ENCODE data around the gene BMP5.

Gene BMP5

DNA sequence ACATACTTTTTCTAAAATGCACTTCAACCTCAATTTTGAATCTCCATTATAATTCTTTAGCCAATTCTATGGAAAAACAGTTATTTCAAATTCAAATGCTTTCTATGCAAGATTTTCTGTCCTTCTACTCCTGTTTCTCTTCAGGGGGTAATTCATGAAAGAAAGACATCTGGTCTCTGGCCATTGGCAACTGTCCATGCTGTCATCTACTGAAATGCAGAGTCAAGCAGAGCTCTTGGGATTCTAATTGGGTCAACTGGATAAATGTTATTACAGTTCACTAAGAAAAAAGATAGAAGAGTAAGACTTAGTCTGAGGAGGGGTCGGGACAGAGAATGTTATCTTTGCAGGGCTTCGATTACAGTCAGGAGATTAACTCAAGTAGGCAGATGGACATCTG lies 22.0 kb upstream of the BMP5 start:
- Histone ChIP-seq H3K4me1 (ENCODE audit: control insufficient read depth, insufficient read depth, low read length) (no peaks in the 10 kb centered on the region), H3K4me3 (ENCODE audit: low read length) (no peak overlapping the region), H3K27me3 (ENCODE audit: control insufficient read depth, insufficient read depth, low read length) (no peaks in the 10 kb centered on the region), H3K9ac (ENCODE audit: low read length) (no peak overlapping the region), H3K27ac (ENCODE audit: low read depth, low read length) (no peak overlapping the region), H3K36me3 (ENCODE audit: control insufficient read depth, insufficient read depth, low read length) (no peaks in the 10 kb centered on the region)

DNA sequence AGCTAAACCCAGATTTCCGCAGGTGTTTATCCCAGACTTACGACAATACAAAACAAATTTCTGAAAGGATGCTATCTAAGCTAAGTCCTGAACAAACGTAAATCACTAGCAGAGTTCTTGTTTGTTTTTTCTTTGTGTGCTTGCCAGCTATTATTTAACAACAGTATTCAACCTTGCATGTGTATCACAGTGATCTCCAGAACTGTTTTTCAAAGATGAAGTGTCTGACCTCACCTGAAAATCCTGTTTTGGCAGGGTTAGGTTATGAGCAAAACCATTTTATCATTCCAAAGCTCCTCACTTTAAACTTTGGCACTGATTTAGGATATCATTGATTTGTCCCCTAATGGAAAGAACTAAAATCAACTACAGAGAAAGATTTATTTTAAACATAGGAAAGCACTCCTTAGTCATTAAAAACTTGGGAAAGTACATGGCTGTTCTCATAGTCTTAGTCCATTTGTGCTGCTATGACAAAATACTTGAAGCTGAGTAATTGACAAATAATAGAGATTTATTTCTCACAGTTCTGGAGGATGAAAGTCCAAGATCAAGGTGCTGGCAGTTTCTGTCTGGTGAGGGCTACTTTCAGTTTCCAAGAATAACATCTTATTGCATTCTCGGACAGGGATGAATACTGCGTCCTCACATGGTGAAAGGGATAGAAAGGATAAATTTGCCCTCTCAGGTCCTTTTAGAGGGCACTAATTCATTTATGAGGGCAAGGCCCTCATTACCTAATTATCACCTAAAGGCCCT lies 20.8 kb upstream of the BMP5 start:
- no peaks in the 10 kb centered on the region for H3K4me1 ChIP-seq (ENCODE audit: control insufficient read depth, insufficient read depth, low read length)
- H3K4me3 ChIP-seq (ENCODE audit: low read length): no peak overlapping the region
- no peaks in the 10 kb centered on the region for H3K27me3 ChIP-seq (ENCODE audit: control insufficient read depth, insufficient read depth, low read length)
- no peak overlapping the region for H3K9ac ChIP-seq (ENCODE audit: low read length)
- no peak overlapping the region for H3K27ac ChIP-seq (ENCODE audit: low read depth, low read length)
- H3K36me3 ChIP-seq (ENCODE audit: control insufficient read depth, insufficient read depth, low read length): no peaks in the 10 kb centered on the region

DNA sequence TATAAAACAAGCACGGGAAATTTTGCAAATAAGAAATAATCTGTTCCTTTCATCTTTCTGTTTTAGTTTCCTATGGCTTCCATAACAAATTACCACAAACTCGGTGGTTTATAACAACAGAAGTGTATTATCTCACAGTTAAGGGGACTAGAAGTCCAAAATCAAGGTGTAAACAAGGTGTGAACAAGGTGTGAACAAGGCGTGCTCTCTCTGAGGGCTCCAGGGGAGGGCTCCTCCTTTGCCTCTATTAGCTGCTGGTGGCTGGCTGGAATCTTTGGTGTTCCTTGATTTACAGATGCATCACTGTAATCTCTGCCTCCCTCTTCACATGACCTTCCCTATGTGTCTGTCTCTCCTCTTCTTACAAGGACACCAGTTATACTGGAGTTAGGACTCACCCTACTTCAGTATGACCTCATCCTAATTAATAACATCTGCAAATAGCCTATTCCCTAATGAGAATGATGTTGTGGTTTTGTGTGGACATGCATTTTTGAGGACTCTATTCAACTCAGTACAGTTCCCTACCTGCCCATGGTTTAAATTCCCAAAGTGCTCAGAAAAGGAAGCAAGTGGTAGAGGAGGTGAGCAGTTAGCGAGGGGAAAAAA lies 17.5 kb upstream of the BMP5 start:
- Histone ChIP-seq H3K27ac (ENCODE audit: low read depth, low read length) (no peak overlapping the region), H3K9ac (ENCODE audit: low read length) (no peak overlapping the region), H3K4me1 (ENCODE audit: control insufficient read depth, insufficient read depth, low read length) (no peaks in the 10 kb centered on the region), H3K27me3 (ENCODE audit: control insufficient read depth, insufficient read depth, low read length) (no peaks in the 10 kb centered on the region), H3K4me3 (ENCODE audit: low read length) (no peak overlapping the region), H3K36me3 (ENCODE audit: control insufficient read depth, insufficient read depth, low read length) (no peaks in the 10 kb centered on the region)

DNA sequence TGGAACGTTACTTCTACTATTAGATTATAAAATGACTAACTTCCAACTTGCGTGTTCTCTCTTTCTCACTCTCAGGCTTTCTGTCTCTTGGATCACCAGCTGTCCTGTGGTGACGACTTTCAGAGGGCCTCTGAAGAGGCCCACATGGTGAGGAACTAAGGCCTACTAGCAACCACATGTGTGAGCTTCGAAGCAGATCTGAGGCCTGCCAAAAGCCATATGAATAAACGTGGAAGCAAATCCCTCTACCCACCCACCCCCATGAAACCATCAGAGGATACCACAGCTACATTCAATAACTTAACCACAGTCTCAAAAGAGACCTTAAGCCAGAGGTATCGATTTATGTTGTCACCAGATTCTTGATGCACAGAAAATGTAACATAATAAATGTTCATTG lies 13.5 kb upstream of the BMP5 start:
- no peak overlapping the region for H3K4me3 ChIP-seq (ENCODE audit: low read length)
- H3K36me3 ChIP-seq (ENCODE audit: control insufficient read depth, insufficient read depth, low read length): no peaks in the 10 kb centered on the region
- H3K27me3 ChIP-seq (ENCODE audit: control insufficient read depth, insufficient read depth, low read length): no peaks in the 10 kb centered on the region
- no peaks in the 10 kb centered on the region for H3K4me1 ChIP-seq (ENCODE audit: control insufficient read depth, insufficient read depth, low read length)
- H3K27ac ChIP-seq (ENCODE audit: low read depth, low read length): no peak overlapping the region
- H3K9ac ChIP-seq (ENCODE audit: low read length): no peak overlapping the region

DNA sequence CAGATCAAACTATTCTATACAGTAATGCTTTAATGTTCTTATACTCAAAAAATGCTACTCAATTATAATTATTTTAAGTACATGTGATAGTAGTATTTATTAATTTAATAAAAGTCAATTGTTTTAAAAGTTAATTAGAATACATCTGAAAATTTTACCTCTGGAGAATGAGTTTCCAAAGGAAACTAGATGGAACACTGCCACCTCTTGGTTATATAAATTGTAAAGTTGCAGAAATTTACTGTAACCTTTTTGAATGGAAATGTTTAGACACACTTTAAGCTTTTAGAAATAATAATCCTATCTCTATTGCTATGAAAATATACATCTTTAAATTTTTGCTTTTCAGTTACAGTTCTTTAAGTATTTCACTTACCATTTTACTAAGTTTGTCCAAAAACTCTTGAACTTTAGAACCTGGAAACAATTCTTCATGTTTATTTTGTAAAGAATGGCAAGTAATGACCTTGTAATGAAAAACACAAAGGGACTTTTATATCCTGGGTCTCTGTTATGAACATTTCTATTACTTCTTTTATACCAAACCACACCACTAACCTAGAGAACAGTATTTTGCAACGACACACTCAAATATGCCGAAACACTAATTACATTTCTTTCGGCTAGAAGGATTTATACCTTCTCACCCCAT lies 10.9 kb upstream of the BMP5 start:
- Histone ChIP-seq H3K27ac (ENCODE audit: low read depth, low read length) (no peak overlapping the region), H3K4me1 (ENCODE audit: control insufficient read depth, insufficient read depth, low read length) (peaks cover 2% of the 10 kb centered on the region), H3K4me3 (ENCODE audit: low read length) (no peak overlapping the region), H3K36me3 (ENCODE audit: control insufficient read depth, insufficient read depth, low read length) (no peaks in the 10 kb centered on the region), H3K27me3 (ENCODE audit: control insufficient read depth, insufficient read depth, low read length) (no peaks in the 10 kb centered on the region), H3K9ac (ENCODE audit: low read length) (no peak overlapping the region)

DNA sequence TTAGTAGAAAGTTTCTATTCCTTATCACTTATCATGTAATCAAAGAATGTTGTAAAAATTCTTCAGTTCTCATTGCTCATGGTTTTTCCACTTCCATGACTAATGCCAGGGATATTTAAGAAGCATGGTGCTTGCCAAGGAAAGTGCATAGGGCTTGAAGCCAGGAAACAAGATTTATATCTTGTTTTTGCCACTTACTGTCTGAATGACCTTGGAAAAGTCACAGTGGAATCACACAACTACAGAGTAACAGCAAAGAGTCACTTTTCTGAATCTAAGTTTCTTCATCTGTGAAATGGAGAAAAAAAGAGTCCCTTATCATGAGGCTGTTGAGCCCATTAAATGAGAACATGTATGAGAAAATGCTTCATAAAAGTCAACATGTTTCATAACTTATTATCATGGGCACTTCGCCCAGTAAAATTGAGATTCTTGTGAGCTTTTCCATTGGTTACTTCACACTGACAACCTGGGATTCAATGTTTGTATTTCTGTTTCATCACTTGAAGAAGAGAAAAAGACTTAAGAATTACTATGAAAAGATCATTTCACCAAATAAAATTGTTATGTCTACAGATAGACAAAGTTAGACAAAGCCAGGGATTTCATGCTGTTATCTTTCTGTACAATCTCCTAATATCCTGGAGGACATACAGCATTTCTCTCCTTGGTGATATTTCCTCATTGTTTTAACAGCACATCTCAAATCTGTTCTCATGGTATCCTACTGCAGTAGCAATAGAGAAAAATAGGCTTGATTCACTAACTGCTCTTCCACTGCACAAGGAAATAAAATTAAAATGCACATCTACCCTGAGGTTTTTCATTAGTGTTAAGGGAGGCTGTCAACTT lies 7.6 kb upstream of the BMP5 start:
- H3K27me3 ChIP-seq (ENCODE audit: control insufficient read depth, insufficient read depth, low read length): no peaks in the 10 kb centered on the region
- no peak overlapping the region for H3K4me3 ChIP-seq (ENCODE audit: low read length)
- H3K36me3 ChIP-seq (ENCODE audit: control insufficient read depth, insufficient read depth, low read length): no peaks in the 10 kb centered on the region
- no peak overlapping the region for H3K27ac ChIP-seq (ENCODE audit: low read depth, low read length)
- peaks cover 2% of the 10 kb centered on the region for H3K4me1 ChIP-seq (ENCODE audit: control insufficient read depth, insufficient read depth, low read length)
- no peak overlapping the region for H3K9ac ChIP-seq (ENCODE audit: low read length)

DNA sequence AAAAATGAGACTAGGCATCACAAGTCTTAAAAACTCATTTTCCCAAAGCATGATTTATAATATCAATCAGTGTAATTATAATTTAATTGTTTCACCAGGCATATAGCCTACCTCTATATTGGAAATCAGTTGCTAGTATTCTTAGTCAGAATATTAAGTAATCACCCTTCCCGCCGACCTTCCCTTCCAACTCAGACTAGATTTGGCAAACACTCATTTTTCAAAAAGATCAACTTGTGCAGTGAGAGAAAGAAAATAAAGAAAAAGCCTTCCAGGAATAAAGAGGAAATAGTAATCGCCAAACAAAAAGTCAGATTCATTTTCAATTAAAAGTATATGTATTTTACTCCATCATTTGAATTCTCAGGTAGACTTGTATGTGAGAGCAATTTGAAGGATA lies 1.9 kb upstream of the BMP5 start:
- H3K9ac ChIP-seq (ENCODE audit: low read length): no peak overlapping the region
- H3K4me3 ChIP-seq (ENCODE audit: low read length): no peak overlapping the region
- no peak overlapping the region for H3K27ac ChIP-seq (ENCODE audit: low read depth, low read length)
- no peaks in the 10 kb centered on the region for H3K4me1 ChIP-seq (ENCODE audit: control insufficient read depth, insufficient read depth, low read length)
- H3K36me3 ChIP-seq (ENCODE audit: control insufficient read depth, insufficient read depth, low read length): no peaks in the 10 kb centered on the region
- no peaks in the 10 kb centered on the region for H3K27me3 ChIP-seq (ENCODE audit: control insufficient read depth, insufficient read depth, low read length)

DNA sequence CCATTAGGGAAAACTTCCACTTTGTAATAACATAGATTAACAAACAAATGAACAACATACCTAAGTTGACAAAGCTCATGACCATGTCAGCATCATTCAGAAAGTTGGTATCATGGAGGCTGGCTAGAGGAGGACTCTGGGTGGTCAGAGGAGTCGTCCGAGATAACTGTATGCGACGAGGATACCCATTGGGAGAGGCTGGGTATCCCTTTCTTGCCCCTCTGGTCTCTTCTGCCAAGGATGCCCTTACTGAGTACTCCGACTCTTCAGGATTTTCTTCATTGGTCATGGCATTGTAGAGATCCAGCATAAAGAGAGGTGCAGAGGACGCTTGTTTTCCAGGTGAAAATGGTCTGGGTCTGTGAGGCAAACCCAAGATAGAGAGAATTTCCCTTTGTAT lies 1.1 kb downstream of the BMP5 start:
- Histone ChIP-seq H3K9ac (ENCODE audit: low read length) (no peak overlapping the region), H3K36me3 (ENCODE audit: control insufficient read depth, insufficient read depth, low read length) (no peaks in the 10 kb centered on the region), H3K27ac (ENCODE audit: low read depth, low read length) (no peak overlapping the region), H3K4me3 (ENCODE audit: low read length) (no peak overlapping the region), H3K27me3 (ENCODE audit: control insufficient read depth, insufficient read depth, low read length) (no peaks in the 10 kb centered on the region), H3K4me1 (ENCODE audit: control insufficient read depth, insufficient read depth, low read length) (no peaks in the 10 kb centered on the region)

DNA sequence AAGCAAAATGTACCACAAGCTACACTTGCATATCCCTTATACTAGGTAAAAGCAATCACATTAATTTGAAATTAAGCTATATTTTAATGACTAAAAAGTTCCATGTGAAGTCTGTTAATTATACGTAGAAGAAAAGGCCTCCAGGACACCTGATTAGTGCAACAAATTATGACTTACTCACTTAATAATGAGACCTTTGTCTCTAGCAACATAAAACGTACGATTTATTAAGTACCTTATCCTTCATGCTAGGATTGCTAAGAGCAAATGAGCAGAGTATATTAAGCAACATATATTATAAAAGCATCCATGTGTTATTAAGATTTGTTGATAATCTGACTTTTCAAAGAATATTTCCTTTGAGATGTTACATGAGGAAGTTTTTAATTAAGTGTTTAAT lies 2.5 kb downstream of the BMP5 start:
- H3K36me3 ChIP-seq (ENCODE audit: control insufficient read depth, insufficient read depth, low read length): no peaks in the 10 kb centered on the region
- peaks cover 6% of the 10 kb centered on the region for H3K4me1 ChIP-seq (ENCODE audit: control insufficient read depth, insufficient read depth, low read length)
- H3K4me3 ChIP-seq (ENCODE audit: low read length): no peak overlapping the region
- H3K27me3 ChIP-seq (ENCODE audit: control insufficient read depth, insufficient read depth, low read length): no peaks in the 10 kb centered on the region
- no peak overlapping the region for H3K27ac ChIP-seq (ENCODE audit: low read depth, low read length)
- H3K9ac ChIP-seq (ENCODE audit: low read length): no peak overlapping the region

DNA sequence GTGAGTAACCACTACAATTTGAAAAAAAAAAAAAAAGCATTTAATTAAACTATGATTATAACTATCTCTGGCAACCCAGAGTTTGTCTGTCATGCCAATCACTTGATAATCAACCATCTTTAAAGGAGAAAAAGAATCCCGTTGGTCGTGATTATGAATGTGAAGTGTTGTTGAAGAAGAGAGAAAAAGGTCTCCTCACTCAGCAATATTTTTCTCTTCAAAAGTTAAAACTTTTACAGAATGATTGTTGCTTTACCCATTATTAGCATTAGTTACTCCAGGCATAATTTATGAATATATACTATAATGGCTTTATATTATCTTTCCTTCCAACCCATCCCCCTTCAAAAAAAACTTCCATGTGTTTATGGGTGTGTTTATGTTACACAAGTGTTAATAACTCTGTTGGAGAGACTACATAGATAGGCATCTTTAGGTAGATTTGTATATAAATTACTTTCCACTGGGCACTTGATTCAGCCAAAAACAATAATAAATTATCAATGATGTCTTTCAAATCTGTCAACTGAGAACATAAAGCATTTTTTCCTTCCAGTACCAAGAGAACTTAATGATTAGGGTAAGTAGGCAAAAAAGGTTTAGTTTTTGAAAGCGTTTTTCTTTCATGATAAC lies 5.1 kb downstream of the BMP5 start:
- Histone ChIP-seq H3K4me3 (ENCODE audit: low read length) (no peak overlapping the region), H3K9ac (ENCODE audit: low read length) (no peak overlapping the region), H3K36me3 (ENCODE audit: control insufficient read depth, insufficient read depth, low read length) (no peaks in the 10 kb centered on the region), H3K27me3 (ENCODE audit: control insufficient read depth, insufficient read depth, low read length) (no peaks in the 10 kb centered on the region), H3K27ac (ENCODE audit: low read depth, low read length) (no peak overlapping the region), H3K4me1 (ENCODE audit: control insufficient read depth, insufficient read depth, low read length) (peaks cover 6% of the 10 kb centered on the region)

DNA sequence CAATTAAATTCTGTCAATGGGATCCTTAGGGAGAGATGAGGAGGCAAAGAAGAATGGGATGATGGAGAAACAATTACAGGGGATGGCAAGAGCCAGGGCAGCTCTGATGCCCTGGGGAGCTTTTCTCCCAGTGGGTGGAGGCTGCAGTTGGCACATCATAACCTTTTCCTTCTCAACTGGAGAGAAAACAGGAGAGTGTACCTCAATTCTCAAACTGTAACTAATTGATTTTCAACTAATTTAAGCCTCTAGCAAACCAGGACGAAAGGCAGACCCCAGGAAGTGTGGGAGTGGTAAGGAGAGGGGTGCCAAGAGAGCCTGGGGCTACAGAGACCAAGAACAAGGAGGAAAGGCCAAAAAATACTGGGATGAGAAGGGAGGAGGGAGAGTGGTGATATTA lies 5.7 kb downstream of the BMP5 start:
- Histone ChIP-seq H3K9ac (ENCODE audit: low read length) (no peak overlapping the region), H3K27me3 (ENCODE audit: control insufficient read depth, insufficient read depth, low read length) (no peaks in the 10 kb centered on the region), H3K4me1 (ENCODE audit: control insufficient read depth, insufficient read depth, low read length) (peaks cover 6% of the 10 kb centered on the region), H3K27ac (ENCODE audit: low read depth, low read length) (no peak overlapping the region), H3K4me3 (ENCODE audit: low read length) (no peak overlapping the region), H3K36me3 (ENCODE audit: control insufficient read depth, insufficient read depth, low read length) (no peaks in the 10 kb centered on the region)
